NCI-H128 (cell line): ENCODE measurements around the gene STPG2.
"Not testable (repeated sequence)": the region's sequence is repeated elsewhere in the genome, so short reads cannot be mapped to it uniquely, and the experiment has no call there.

Source experiments
- DNase-seq: peaks from one replicate; lab custom pipeline; 2025; ENCODE audit not compliant: unreplicated experiment; lab: John Stamatoyannopoulos, UW

Gene STPG2

GRCh38 chr4:97952763-97953162, 190.5 kb downstream of the STPG2 start:
- no peak for DNase-seq

- no peak for DNase-seq
Observed at GRCh38 chr4:97950836-97951235, 192.4 kb downstream of the STPG2 start.

- no peak for DNase-seq
Observed at GRCh38 chr4:97942951-97943350, 200.3 kb downstream of the STPG2 start.

GRCh38 chr4:97942137-97942536, 201.1 kb downstream of the STPG2 start:
- no peak for DNase-seq

GRCh38 chr4:97938141-97938540, 205.1 kb downstream of the STPG2 start:
- no peak for DNase-seq

GRCh38 chr4:97924341-97924958, 218.8 kb downstream of the STPG2 start:
- no peak for DNase-seq

- DNase-seq = no peak
Observed at GRCh38 chr4:97923096-97923495, 220.2 kb downstream of the STPG2 start.

- no peak for DNase-seq
Observed at GRCh38 chr4:97917115-97917514, 226.2 kb downstream of the STPG2 start.

GRCh38 chr4:97912156-97912555, 231.1 kb downstream of the STPG2 start:
- no peak for DNase-seq

- DNase-seq = no peak
Observed at GRCh38 chr4:97911236-97911906, 231.9 kb downstream of the STPG2 start.

- DNase-seq = no peak
Observed at GRCh38 chr4:97910005-97910404, 233.3 kb downstream of the STPG2 start.

- not testable (repeated sequence) for DNase-seq
Observed at GRCh38 chr4:97903436-97904189, 239.7 kb downstream of the STPG2 start.

GRCh38 chr4:97900229-97900628, 243.0 kb downstream of the STPG2 start:
- DNase-seq = no peak

- no peak for DNase-seq
Observed at GRCh38 chr4:97892592-97893266, 250.5 kb downstream of the STPG2 start.

- no peak for DNase-seq
Observed at GRCh38 chr4:97879942-97880341, 263.3 kb downstream of the STPG2 start.

- no peak for DNase-seq
Observed at GRCh38 chr4:97868097-97868496, 275.2 kb downstream of the STPG2 start.

- no peak for DNase-seq
Observed at GRCh38 chr4:97867557-97868091, 275.7 kb downstream of the STPG2 start.

- DNase-seq = no peak
Observed at GRCh38 chr4:97866821-97867556, 276.3 kb downstream of the STPG2 start.

GRCh38 chr4:97851115-97851514, 292.2 kb downstream of the STPG2 start:
- no peak for DNase-seq

GRCh38 chr4:97845758-97846157, 297.5 kb downstream of the STPG2 start:
- no peak for DNase-seq

GRCh38 chr4:97841512-97841911, 301.8 kb downstream of the STPG2 start:
- no peak for DNase-seq
